Brain microvascular endothelial cell (primary cell): Measurements from ENCODE around the gene ICOSLG.
"Not testable (repeated sequence)": the region's sequence is repeated elsewhere in the genome, so short reads cannot be mapped to it uniquely, and the experiment has no call there.

Experiments
- DNase-seq: peaks from one replicate; pipeline ENCODE4 v3.0.0-alpha.2; 2020
- H3K27ac ChIP-seq: fragments of 250-450 bp; sonication (Bioruptor Pico); 2 replicates; pipeline ENCODE4 v1.5.1; 2020; ENCODE audit warnings: mild to moderate bottlenecking, moderate library complexity
- H3K27me3 ChIP-seq: fragments of 250-450 bp; sonication (Bioruptor Pico); replicated peaks from 2 replicates; pipeline ENCODE4 v1.5.1; 2020; ENCODE audit warnings: mild to moderate bottlenecking
- H3K36me3 ChIP-seq: fragments of 250-450 bp; sonication (Bioruptor Pico); replicated peaks from 2 replicates; pipeline ENCODE4 v1.5.1; 2020; ENCODE audit warnings: mild to moderate bottlenecking
- H3K4me3 ChIP-seq: 2 replicates; pipeline ENCODE4 v1.5.1; 2011; ENCODE audit warnings: low read depth, mild to moderate bottlenecking, control low read depth, low read length, moderate library complexity
- in situ Hi-C: cut with HindIII; loops from 2 replicates; pipeline ENCODE4 v1.10.0; 2017; ENCODE audit warnings: low sequenced_read_pairs, low pct_ligation_motif_present

ICOSLG gene

GRCh38 chr21:44194888-44195287, 45.9 kb downstream of the ICOSLG start:
- H3K36me3 ChIP-seq, H3K4me3 ChIP-seq, in situ Hi-C loops, DNase-seq, H3K27ac ChIP-seq, H3K27me3 ChIP-seq: not testable (repeated sequence)

GRCh38 chr21:44194451-44194850, 46.3 kb downstream of the ICOSLG start:
- DNase-seq, H3K27ac ChIP-seq, H3K4me3 ChIP-seq, H3K36me3 ChIP-seq, in situ Hi-C loops, H3K27me3 ChIP-seq: not testable (repeated sequence)

GRCh38 chr21:44193108-44193507, 47.6 kb downstream of the ICOSLG start:
- in situ Hi-C loops, H3K4me3 ChIP-seq, H3K27ac ChIP-seq, H3K27me3 ChIP-seq, H3K36me3 ChIP-seq, DNase-seq: not testable (repeated sequence)

- H3K36me3 ChIP-seq, H3K27ac ChIP-seq, H3K4me3 ChIP-seq, DNase-seq, H3K27me3 ChIP-seq, in situ Hi-C loops: not testable (repeated sequence)
These were observed 50.1 kb downstream of the ICOSLG start for GRCh38 chr21:44190349-44191271.

GRCh38 chr21:44184862-44185261, 55.9 kb downstream of the ICOSLG start:
- H3K27me3 ChIP-seq, H3K27ac ChIP-seq, H3K36me3 ChIP-seq, DNase-seq, in situ Hi-C loops, H3K4me3 ChIP-seq: not testable (repeated sequence)

- H3K4me3 ChIP-seq, H3K27me3 ChIP-seq, H3K36me3 ChIP-seq, DNase-seq, in situ Hi-C loops, H3K27ac ChIP-seq: not testable (repeated sequence)
These were observed 58.5 kb downstream of the ICOSLG start for GRCh38 chr21:44182202-44182601.

- DNase-seq, in situ Hi-C loops, H3K36me3 ChIP-seq, H3K27me3 ChIP-seq, H3K4me3 ChIP-seq, H3K27ac ChIP-seq: not testable (repeated sequence)
These were observed 59.2 kb downstream of the ICOSLG start for GRCh38 chr21:44181506-44181905.

- H3K27ac ChIP-seq, H3K36me3 ChIP-seq, H3K4me3 ChIP-seq, DNase-seq, H3K27me3 ChIP-seq, in situ Hi-C loops: not testable (repeated sequence)
These were observed 64.6 kb downstream of the ICOSLG start for GRCh38 chr21:44176127-44176526.

GRCh38 chr21:44175189-44175588, 65.6 kb downstream of the ICOSLG start:
- DNase-seq, H3K27ac ChIP-seq, H3K4me3 ChIP-seq, in situ Hi-C loops, H3K36me3 ChIP-seq, H3K27me3 ChIP-seq: not testable (repeated sequence)
